ENCODE results near the gene ARHGAP28.

ARHGAP28 gene

DNA sequence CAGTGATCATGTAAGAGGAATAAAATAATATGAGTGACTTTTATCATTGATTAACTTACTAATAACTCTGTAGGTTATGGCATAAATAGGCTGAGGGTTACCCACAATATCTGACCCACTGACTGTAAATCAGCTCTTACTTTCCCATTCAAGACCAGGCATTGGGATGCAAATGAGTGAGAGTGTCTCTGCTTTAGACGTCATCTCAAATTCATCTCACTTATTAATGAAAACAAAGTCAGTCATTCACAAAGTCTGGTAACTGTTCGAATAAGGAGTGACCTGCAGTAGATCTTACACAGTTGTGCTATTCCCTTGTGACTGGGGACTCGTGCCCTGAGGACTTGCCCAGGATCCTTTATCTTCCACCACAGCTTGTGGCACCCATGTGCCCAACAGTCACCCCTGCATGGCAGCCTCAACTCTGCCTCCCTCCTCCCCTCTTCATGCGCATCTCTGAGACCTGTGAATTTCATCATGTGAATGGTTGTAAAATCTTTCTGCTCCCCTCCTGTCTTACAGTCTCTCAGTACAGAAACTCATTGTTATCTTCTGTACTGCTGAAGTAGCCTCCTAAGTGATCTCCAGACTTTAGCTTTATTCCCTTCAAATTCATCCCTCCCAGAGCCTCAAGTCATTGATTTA lies 131.4 kb downstream of the ARHGAP28 start:
- Histone ChIP-seq H3K36me3 (ENCODE audit: control insufficient read depth, insufficient read depth, low read length) (no peaks in the 10 kb centered on the region), H3K9me3 (ENCODE audit: control insufficient read depth, insufficient read depth, low read length) (no peaks in the 10 kb centered on the region), H3K27ac (ENCODE audit: low read length) (no peak overlapping the region), H3K4me3 (ENCODE audit: low read length) (no peak overlapping the region), H3K27me3 (ENCODE audit: control insufficient read depth, insufficient read depth, low read length) (no peaks in the 10 kb centered on the region), H3K4me1 (ENCODE audit: control insufficient read depth, insufficient read depth, low read length) (no peaks in the 10 kb centered on the region)
- DNase-seq (ENCODE audit: low read depth, low spot score): no peak
- no CpG with 5 or more reads among the region's 4 CpGs for WGBS (ENCODE audit: insufficient coverage, insufficient read length)

DNA sequence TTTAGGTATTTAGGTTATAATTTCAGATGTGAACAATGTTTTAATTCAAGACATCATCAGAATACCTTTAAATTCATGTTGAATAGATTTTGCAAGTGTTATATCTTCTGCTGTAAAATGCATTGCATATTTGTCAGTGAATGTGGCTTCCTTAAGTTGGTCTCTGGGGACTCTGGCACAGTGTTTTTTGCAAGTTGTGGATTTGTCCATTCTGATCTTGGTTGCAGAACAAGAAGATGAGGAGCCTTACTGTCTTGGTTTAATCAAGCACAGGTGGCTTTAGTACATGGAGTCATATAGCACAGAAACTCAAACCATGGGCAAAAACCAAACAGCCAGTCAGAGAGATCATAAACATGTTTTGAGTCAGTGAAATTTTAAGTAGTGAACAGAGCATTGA lies 135.7 kb downstream of the ARHGAP28 start:
- no peaks in the 10 kb centered on the region for H3K36me3 ChIP-seq (ENCODE audit: control insufficient read depth, insufficient read depth, low read length)
- no peaks in the 10 kb centered on the region for H3K27me3 ChIP-seq (ENCODE audit: control insufficient read depth, insufficient read depth, low read length)
- no peak overlapping the region for H3K27ac ChIP-seq (ENCODE audit: low read length)
- no peaks in the 10 kb centered on the region for H3K9me3 ChIP-seq (ENCODE audit: control insufficient read depth, insufficient read depth, low read length)
- H3K4me3 ChIP-seq (ENCODE audit: low read length): no peak overlapping the region
- DNase-seq (ENCODE audit: low read depth, low spot score): no peak
- no peaks in the 10 kb centered on the region for H3K4me1 ChIP-seq (ENCODE audit: control insufficient read depth, insufficient read depth, low read length)

DNA sequence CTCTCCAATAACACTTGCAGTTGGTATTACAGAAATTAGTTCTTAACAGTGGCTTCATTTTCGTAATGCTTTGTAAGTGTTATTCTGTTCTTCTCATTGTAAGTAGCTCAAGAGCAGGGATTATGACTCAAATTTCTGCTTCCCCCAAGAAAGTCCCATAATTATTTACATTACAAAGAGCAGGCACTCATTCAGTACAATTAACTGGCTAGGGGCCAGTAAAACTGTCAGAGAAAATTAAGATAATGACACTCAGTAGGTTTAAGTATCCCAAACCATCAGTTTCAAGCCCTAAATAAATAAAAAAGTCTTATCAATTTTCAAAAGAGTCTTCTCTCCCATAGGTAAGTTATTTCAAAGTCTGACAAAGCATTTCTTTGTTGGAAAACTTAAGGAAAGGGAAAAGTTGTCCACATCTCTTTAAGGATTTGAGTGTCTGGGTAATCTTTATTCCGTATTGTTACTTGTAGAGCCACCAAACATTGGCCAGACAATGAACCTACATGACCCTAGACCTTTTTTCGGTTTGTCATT lies 137.1 kb downstream of the ARHGAP28 start:
- no peaks in the 10 kb centered on the region for H3K9me3 ChIP-seq (ENCODE audit: control insufficient read depth, insufficient read depth, low read length)
- H3K36me3 ChIP-seq (ENCODE audit: control insufficient read depth, insufficient read depth, low read length): no peaks in the 10 kb centered on the region
- no peak overlapping the region for H3K4me3 ChIP-seq (ENCODE audit: low read length)
- no peaks in the 10 kb centered on the region for H3K4me1 ChIP-seq (ENCODE audit: control insufficient read depth, insufficient read depth, low read length)
- no peak overlapping the region for H3K27ac ChIP-seq (ENCODE audit: low read length)
- no CpG with 5 or more reads among the region's 3 CpGs for WGBS (ENCODE audit: insufficient coverage, insufficient read length)
- H3K27me3 ChIP-seq (ENCODE audit: control insufficient read depth, insufficient read depth, low read length): no peaks in the 10 kb centered on the region
- DNase-seq (ENCODE audit: low read depth, low spot score): no peak

DNA sequence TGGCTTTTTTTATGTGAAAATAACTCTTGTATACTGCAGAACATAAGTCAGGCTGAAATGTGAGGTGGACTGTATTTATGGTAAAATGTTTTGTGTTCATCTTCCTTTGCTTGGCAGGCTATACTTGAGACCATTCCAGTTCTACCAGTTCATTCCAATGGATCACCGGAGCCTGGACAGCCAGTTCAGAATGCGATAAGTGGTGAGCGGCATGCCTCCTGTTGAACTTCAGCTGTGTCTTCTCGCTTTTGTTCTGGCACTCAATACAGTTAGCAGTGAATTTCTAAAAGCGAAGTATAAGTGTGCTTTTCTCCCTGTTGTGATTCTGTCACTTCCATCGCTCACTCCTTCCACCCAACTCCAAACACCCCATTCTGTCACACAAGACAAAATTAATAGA lies 138.5 kb downstream of the ARHGAP28 start:
- H3K4me3 ChIP-seq (ENCODE audit: low read length): no peak overlapping the region
- H3K27ac ChIP-seq (ENCODE audit: low read length): no peak overlapping the region
- DNase-seq (ENCODE audit: low read depth, low spot score): no peak
- H3K9me3 ChIP-seq (ENCODE audit: control insufficient read depth, insufficient read depth, low read length): no peaks in the 10 kb centered on the region
- H3K36me3 ChIP-seq (ENCODE audit: control insufficient read depth, insufficient read depth, low read length): no peaks in the 10 kb centered on the region
- H3K27me3 ChIP-seq (ENCODE audit: control insufficient read depth, insufficient read depth, low read length): no peaks in the 10 kb centered on the region
- no peaks in the 10 kb centered on the region for H3K4me1 ChIP-seq (ENCODE audit: control insufficient read depth, insufficient read depth, low read length)
- WGBS (ENCODE audit: insufficient coverage, insufficient read length): no CpG with 5 or more reads among the region's 6 CpGs

DNA sequence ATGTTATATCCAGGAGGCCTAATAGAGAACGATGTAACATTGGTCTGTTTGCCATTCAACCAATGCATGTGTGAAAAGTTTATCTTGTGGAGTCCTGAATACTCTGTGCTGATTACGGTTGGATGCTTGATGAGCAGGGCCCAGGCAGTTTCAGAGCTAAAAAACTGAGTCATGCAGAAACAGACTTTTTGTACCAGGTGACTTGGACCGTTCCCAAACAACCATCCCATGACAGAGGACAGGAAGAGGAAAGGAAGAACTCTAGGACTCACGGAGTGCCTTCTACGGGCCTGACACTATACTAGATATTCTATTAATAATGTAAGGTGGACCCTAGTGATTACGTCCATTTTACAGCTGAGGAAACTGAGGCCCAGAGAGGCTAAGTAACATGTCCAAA lies 142.1 kb downstream of the ARHGAP28 start:
- DNase-seq (ENCODE audit: low read depth, low spot score): no peak
- Histone ChIP-seq H3K27me3 (ENCODE audit: control insufficient read depth, insufficient read depth, low read length) (no peaks in the 10 kb centered on the region), H3K9me3 (ENCODE audit: control insufficient read depth, insufficient read depth, low read length) (no peaks in the 10 kb centered on the region), H3K4me3 (ENCODE audit: low read length) (no peak overlapping the region), H3K27ac (ENCODE audit: low read length) (no peak overlapping the region), H3K4me1 (ENCODE audit: control insufficient read depth, insufficient read depth, low read length) (no peaks in the 10 kb centered on the region), H3K36me3 (ENCODE audit: control insufficient read depth, insufficient read depth, low read length) (no peaks in the 10 kb centered on the region)
- no CpG with 5 or more reads among the region's 6 CpGs for WGBS (ENCODE audit: insufficient coverage, insufficient read length)

DNA sequence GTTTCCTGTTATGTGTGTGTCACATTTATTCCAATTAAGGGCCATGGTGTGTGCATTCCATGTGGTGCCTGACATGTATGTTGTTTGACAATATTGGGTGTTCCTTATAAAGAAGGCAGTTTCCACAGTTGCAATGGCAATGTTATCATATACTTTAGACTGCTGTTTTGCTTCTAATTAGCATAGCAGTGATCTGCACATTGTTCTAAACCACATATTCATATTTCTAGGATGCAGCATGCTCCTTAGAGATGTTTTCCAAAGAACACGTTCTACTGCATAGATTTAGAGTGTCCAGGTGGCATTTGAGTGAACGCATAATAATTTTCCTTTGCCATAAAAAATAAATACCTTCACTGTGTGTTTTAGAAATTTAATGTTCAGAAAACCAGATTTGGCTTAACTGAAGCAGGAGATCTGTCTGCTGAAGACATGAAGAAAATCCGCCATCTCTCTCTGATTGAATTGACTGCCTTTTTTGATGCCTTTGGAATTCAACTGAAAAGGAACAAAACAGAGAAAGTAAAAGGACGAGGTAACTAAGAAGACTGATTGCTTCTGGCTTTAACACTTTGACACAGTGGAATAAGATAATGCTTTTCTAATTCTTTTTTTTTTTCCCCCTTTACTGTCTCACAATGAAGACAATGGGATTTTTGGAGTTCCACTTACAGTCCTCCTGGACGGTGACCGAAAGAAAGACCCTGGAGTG lies 143.7 kb downstream of the ARHGAP28 start:
- Histone ChIP-seq H3K9me3 (ENCODE audit: control insufficient read depth, insufficient read depth, low read length) (no peaks in the 10 kb centered on the region), H3K27ac (ENCODE audit: low read length) (no peak overlapping the region), H3K36me3 (ENCODE audit: control insufficient read depth, insufficient read depth, low read length) (no peaks in the 10 kb centered on the region), H3K4me1 (ENCODE audit: control insufficient read depth, insufficient read depth, low read length) (no peaks in the 10 kb centered on the region), H3K4me3 (ENCODE audit: low read length) (no peak overlapping the region), H3K27me3 (ENCODE audit: control insufficient read depth, insufficient read depth, low read length) (no peaks in the 10 kb centered on the region)
- WGBS (ENCODE audit: insufficient coverage, insufficient read length): no CpG with 5 or more reads among the region's 6 CpGs
- no peak for DNase-seq (ENCODE audit: low read depth, low spot score)

DNA sequence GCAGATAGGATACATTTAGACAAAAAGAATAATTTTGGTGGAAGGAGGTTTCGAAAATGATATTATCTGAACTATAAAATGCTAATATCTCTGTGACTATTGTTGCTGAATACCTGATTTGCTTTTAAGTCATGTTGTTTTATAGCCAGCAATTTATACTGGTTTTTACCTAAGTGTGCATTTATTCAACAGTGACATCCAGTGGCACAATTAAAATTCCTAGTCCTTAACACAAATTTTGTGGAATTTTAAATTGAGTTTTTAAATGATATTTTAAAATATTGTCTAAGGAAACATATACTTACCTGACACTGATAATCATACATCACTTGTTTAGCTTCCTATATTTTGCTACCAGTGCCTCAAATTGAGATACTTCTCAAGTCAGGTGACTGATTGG lies 144.8 kb downstream of the ARHGAP28 start:
- WGBS (ENCODE audit: insufficient coverage, insufficient read length): no CpG with 5 or more reads among the region's 1 CpG
- no peak for DNase-seq (ENCODE audit: low read depth, low spot score)
- Histone ChIP-seq H3K9me3 (ENCODE audit: control insufficient read depth, insufficient read depth, low read length) (no peaks in the 10 kb centered on the region), H3K27ac (ENCODE audit: low read length) (no peak overlapping the region), H3K36me3 (ENCODE audit: control insufficient read depth, insufficient read depth, low read length) (no peaks in the 10 kb centered on the region), H3K4me3 (ENCODE audit: low read length) (no peak overlapping the region), H3K27me3 (ENCODE audit: control insufficient read depth, insufficient read depth, low read length) (no peaks in the 10 kb centered on the region), H3K4me1 (ENCODE audit: control insufficient read depth, insufficient read depth, low read length) (no peaks in the 10 kb centered on the region)

DNA sequence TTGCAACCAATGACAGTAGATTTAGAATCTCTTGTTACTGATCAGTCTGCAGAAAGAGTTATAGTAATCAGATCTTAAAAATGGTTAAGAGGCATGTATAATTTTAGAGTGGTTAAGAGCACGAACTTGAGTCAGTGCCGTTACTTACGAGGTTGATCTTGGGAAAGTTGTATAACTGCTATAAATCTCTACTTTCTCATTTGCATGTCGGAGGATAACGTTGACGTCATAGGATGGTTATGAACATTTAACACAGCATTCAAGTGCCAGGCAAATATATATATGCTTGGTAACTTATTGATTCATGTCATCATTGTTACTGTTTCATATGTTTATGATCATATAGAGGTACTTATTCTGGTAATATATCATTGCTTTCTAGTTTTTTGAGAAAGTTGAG lies 146.2 kb downstream of the ARHGAP28 start:
- Histone ChIP-seq H3K27me3 (ENCODE audit: control insufficient read depth, insufficient read depth, low read length) (no peaks in the 10 kb centered on the region), H3K4me3 (ENCODE audit: low read length) (no peak overlapping the region), H3K36me3 (ENCODE audit: control insufficient read depth, insufficient read depth, low read length) (no peaks in the 10 kb centered on the region), H3K9me3 (ENCODE audit: control insufficient read depth, insufficient read depth, low read length) (no peaks in the 10 kb centered on the region), H3K4me1 (ENCODE audit: control insufficient read depth, insufficient read depth, low read length) (peaks cover 2% of the 10 kb centered on the region; the same call in 1 of the 2 replicates), H3K27ac (ENCODE audit: low read length) (no peak overlapping the region)
- no peak for DNase-seq (ENCODE audit: low read depth, low spot score)
- no CpG with 5 or more reads among the region's 6 CpGs for WGBS (ENCODE audit: insufficient coverage, insufficient read length)

DNA sequence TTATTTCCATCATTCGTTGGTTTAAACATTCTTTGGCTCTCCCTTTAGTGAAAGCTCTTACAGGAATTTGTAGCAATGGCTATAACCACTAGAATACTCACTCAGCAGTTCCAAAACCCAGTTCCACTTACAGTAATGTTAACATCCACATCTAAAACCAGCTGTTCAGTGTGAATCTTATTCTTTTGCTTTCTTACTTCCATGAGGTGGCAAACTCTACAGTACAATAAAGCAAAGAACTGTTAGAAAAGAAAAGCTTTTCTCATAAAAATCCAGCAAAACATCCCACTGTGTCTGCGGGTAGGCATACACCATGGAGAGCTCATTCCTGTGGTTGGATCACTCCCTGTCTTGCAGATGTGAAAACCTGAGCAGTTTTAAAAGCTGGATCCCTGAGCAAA lies 147.1 kb downstream of the ARHGAP28 start:
- no CpG with 5 or more reads among the region's 2 CpGs for WGBS (ENCODE audit: insufficient coverage, insufficient read length)
- Histone ChIP-seq H3K9me3 (ENCODE audit: control insufficient read depth, insufficient read depth, low read length) (no peaks in the 10 kb centered on the region), H3K36me3 (ENCODE audit: control insufficient read depth, insufficient read depth, low read length) (no peaks in the 10 kb centered on the region), H3K4me1 (ENCODE audit: control insufficient read depth, insufficient read depth, low read length) (peaks cover 2% of the 10 kb centered on the region; the same call in 1 of the 2 replicates), H3K4me3 (ENCODE audit: low read length) (no peak overlapping the region), H3K27me3 (ENCODE audit: control insufficient read depth, insufficient read depth, low read length) (no peaks in the 10 kb centered on the region), H3K27ac (ENCODE audit: low read length) (no peak overlapping the region)
- DNase-seq (ENCODE audit: low read depth, low spot score): no peak

DNA sequence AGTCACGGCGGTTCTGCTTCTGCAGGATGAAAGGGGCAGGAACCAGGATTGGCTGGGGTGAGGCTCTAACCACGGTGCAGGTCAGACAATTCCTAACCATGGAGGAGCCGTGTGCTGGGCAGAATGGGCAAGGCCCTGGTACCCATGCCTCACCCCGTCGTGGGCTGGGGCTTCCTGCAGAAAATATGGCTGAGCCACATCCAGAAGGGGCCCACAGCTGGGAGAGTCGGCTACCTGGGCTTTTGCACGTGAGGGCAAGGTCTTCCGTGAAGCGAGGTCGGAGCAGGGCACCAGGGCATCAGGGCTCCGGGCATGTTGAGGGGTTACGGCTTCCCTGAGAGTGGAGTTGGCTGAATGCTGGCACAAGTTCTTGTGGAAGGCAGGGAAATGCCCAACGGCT lies 147.8 kb downstream of the ARHGAP28 start:
- Histone ChIP-seq H3K36me3 (ENCODE audit: control insufficient read depth, insufficient read depth, low read length) (no peaks in the 10 kb centered on the region), H3K27me3 (ENCODE audit: control insufficient read depth, insufficient read depth, low read length) (no peaks in the 10 kb centered on the region), H3K4me1 (ENCODE audit: control insufficient read depth, insufficient read depth, low read length) (peaks cover 2% of the 10 kb centered on the region; the same call in 1 of the 2 replicates), H3K9me3 (ENCODE audit: control insufficient read depth, insufficient read depth, low read length) (no peaks in the 10 kb centered on the region), H3K27ac (ENCODE audit: low read length) (no peak overlapping the region), H3K4me3 (ENCODE audit: low read length) (no peak overlapping the region)
- no CpG with 5 or more reads among the region's 14 CpGs for WGBS (ENCODE audit: insufficient coverage, insufficient read length)
- no peak for DNase-seq (ENCODE audit: low read depth, low spot score)
